H9 (cell line): ENCODE results near the gene KCNQ2. TPM values are rescaled to one million over a fixed set of nuclear protein-coding genes. Genes with fewer than 3 reads are reported as not detected.

Source experiments
- DNase-seq: peaks from one replicate; pipeline ENCODE4 v3.0.0-alpha.2; 2017
- H2AFZ ChIP-seq: one replicate; pipeline ENCODE4 v1.6.1; 2013; ENCODE audit warnings: mild to moderate bottlenecking, low read length, control low read depth, moderate library complexity
- H2AK5ac ChIP-seq: 2 replicates; pipeline ENCODE4 v1.6.1; 2013; ENCODE audit warnings: low read length, control low read depth, mixed read lengths; ENCODE audit not compliant: insufficient read length
- H2BK120ac ChIP-seq: one replicate; pipeline ENCODE4 v1.6.1; 2013; ENCODE audit warnings: low read depth, mild to moderate bottlenecking, low read length, control low read depth, inconsistent platforms; ENCODE audit not compliant: poor library complexity, severe bottlenecking
- H2BK12ac ChIP-seq: 2 replicates; pipeline ENCODE4 v1.6.1; 2013; ENCODE audit warnings: low read length, control low read depth, mixed read lengths, low read depth; ENCODE audit not compliant: insufficient read length
- H2BK15ac ChIP-seq: 2 replicates; pipeline ENCODE4 v1.6.1; 2013; ENCODE audit warnings: low read depth, low read length, control low read depth
- H2BK20ac ChIP-seq: one replicate; pipeline ENCODE4 v1.6.1; 2013; ENCODE audit warnings: low read depth, mild to moderate bottlenecking, low read length, control low read depth, inconsistent platforms; ENCODE audit not compliant: poor library complexity, severe bottlenecking
- H2BK5ac ChIP-seq: 2 replicates; pipeline ENCODE4 v1.6.1; 2013; ENCODE audit warnings: low read length, control low read depth, mixed read lengths; ENCODE audit not compliant: insufficient read length
- H3K14ac ChIP-seq: 2 replicates; pipeline ENCODE4 v1.6.1; 2013; ENCODE audit warnings: low read length, control low read depth; ENCODE audit not compliant: insufficient read depth
- H3K18ac ChIP-seq: 2 replicates; pipeline ENCODE4 v1.6.1; 2013; ENCODE audit warnings: low read depth, mild to moderate bottlenecking, mixed read lengths, low read length, control low read depth; ENCODE audit not compliant: insufficient read length
- H3K23ac ChIP-seq: 2 replicates; pipeline ENCODE4 v1.6.1; 2013; ENCODE audit warnings: low read length, control low read depth, mixed read lengths, low read depth; ENCODE audit not compliant: insufficient read length
- H3K23me2 ChIP-seq: 2 replicates; pipeline ENCODE4 v1.6.1; 2013; ENCODE audit warnings: low read depth, mild to moderate bottlenecking, mixed read lengths, low read length, control low read depth; ENCODE audit not compliant: insufficient read length, poor library complexity, severe bottlenecking
- H3K27ac ChIP-seq: 2 replicates; pipeline ENCODE4 v1.5.1; 2013; ENCODE audit warnings: low read length, control low read depth, mixed read lengths, low read depth; ENCODE audit not compliant: insufficient read length
- H3K27me3 ChIP-seq: 2 replicates; pipeline ENCODE4 v1.6.1; 2013; ENCODE audit warnings: low read length, control low read depth, inconsistent platforms; ENCODE audit not compliant: insufficient read depth
- H3K4ac ChIP-seq: 2 replicates; pipeline ENCODE4 v1.6.1; 2013; ENCODE audit warnings: low read depth, mild to moderate bottlenecking, control low read depth, inconsistent platforms, low read length, moderate library complexity
- H3K4me1 ChIP-seq: 2 replicates; pipeline ENCODE4 v1.6.1; 2013; ENCODE audit warnings: low read length, control low read depth, inconsistent platforms; ENCODE audit not compliant: insufficient read depth
- H3K4me2 ChIP-seq: 2 replicates; pipeline ENCODE4 v1.6.1; 2013; ENCODE audit warnings: low read length, control low read depth, mixed read lengths; ENCODE audit not compliant: insufficient read length, insufficient read depth
- H3K56ac ChIP-seq: 2 replicates; pipeline ENCODE4 v1.6.1; 2013; ENCODE audit warnings: low read depth, mild to moderate bottlenecking, mixed read lengths, low read length, control low read depth; ENCODE audit not compliant: insufficient read length
- H3K79me1 ChIP-seq: 2 replicates; pipeline ENCODE4 v1.6.1; 2013; ENCODE audit warnings: low read depth, mild to moderate bottlenecking, moderate library complexity, low read length, control low read depth, inconsistent platforms; ENCODE audit not compliant: insufficient read depth, poor library complexity, severe bottlenecking
- H3K79me2 ChIP-seq: 2 replicates; pipeline ENCODE4 v1.6.1; 2013; ENCODE audit warnings: low read length, control low read depth, inconsistent platforms; ENCODE audit not compliant: insufficient read depth
- H3K9ac ChIP-seq: 2 replicates; pipeline ENCODE4 v1.6.1; 2013; ENCODE audit warnings: low read length, control low read depth, mixed read lengths; ENCODE audit not compliant: insufficient read length; ENCODE audit errors: extremely low read depth
- H3K9me3 ChIP-seq: one replicate; pipeline ENCODE4 v1.6.1; 2013; ENCODE audit warnings: low read depth, low read length, inconsistent platforms; ENCODE audit not compliant: control insufficient read depth
- H3T11ph ChIP-seq: one replicate; pipeline ENCODE4 v1.6.1; 2013; ENCODE audit warnings: mild to moderate bottlenecking, low read length, control low read depth, inconsistent platforms
- H4K20me1 ChIP-seq: one replicate; pipeline ENCODE4 v1.6.1; 2013; ENCODE audit not compliant: control insufficient read depth, insufficient read length, insufficient read depth
- H4K5ac ChIP-seq: 2 replicates; pipeline ENCODE4 v1.6.1; 2013; ENCODE audit warnings: low read depth, mild to moderate bottlenecking, mixed read lengths, low read length, control low read depth; ENCODE audit not compliant: insufficient read length
- H4K8ac ChIP-seq: replicated peaks from 2 replicates; pipeline ENCODE4 v1.6.1; 2013; ENCODE audit warnings: low read length, control low read depth, mixed read lengths, low read depth; ENCODE audit not compliant: insufficient read length
- H4K91ac ChIP-seq: 2 replicates; pipeline ENCODE4 v1.6.1; 2013; ENCODE audit warnings: low read depth, mild to moderate bottlenecking, moderate library complexity, mixed read lengths, low read length, control low read depth; ENCODE audit not compliant: insufficient read length
- H3K27ac Mint-ChIP-seq, 3 experiments: 2 replicates in 2 of 3; 3 replicates in 1 of 3; pipeline ENCODE4 v1.8.0; 2020 to 2021; ENCODE audit warnings: mixed read lengths in 3 of 3, mild to moderate bottlenecking in 1 of 3, moderate library complexity in 1 of 3
- H3K27me3 Mint-ChIP-seq: 2 replicates; pipeline ENCODE4 v1.8.0; 2021; ENCODE audit warnings: low read depth, mild to moderate bottlenecking, moderate library complexity, mixed read lengths
- H3K36me3 Mint-ChIP-seq, 3 experiments: 2 replicates in 2 of 3; 3 replicates in 1 of 3; pipeline ENCODE4 v1.8.0; 2020 to 2021; ENCODE audit warnings: low read depth in 3 of 3, mixed read lengths in 3 of 3; ENCODE audit not compliant: insufficient read depth in 1 of 3
- H3K4me1 Mint-ChIP-seq, 2 experiments: 2 replicates each; pipeline ENCODE4 v1.8.0; 2020; ENCODE audit warnings: mixed read lengths in 2 of 2
- H3K4me3 Mint-ChIP-seq, 2 experiments: 2 replicates in 1 of 2; 3 replicates in 1 of 2; pipeline ENCODE4 v1.8.0; 2020 to 2021; ENCODE audit warnings: mild to moderate bottlenecking in 2 of 2, mixed read lengths in 2 of 2, moderate library complexity in 1 of 2
- H3K9me3 Mint-ChIP-seq, 2 experiments: 2 replicates in 1 of 2; 3 replicates in 1 of 2; pipeline ENCODE4 v1.8.0; 2020; ENCODE audit warnings: mild to moderate bottlenecking in 2 of 2, mixed read lengths in 2 of 2, moderate library complexity in 1 of 2
- WGBS: extraction: QIAGEN DNeasy Blood & Tissue Kit; methylation state at CpG from one replicate; pipeline ENCODE4 v1.1.7; 2013; ENCODE audit warnings: missing lambda C conversion rate, low lambda C conversion rate, mixed read lengths; ENCODE audit not compliant: insufficient read length; ENCODE audit errors: extremely low coverage; 5-methylcytosine and 5-hydroxymethylcytosine counted together
- total RNA-seq: library from RNA; stranded (reverse); gene quantifications from 2 replicates; pipeline ENCODE4 v1.2.1, GENCODE V29; 2021
- TF ChIP-seq, protein P1 (sequence below): fragments of 200-600 bp; sonication (generic); conservative IDR thresholded peaks from 3 replicates; pipeline ENCODE4 v1.8.0; 2021; ENCODE audit warnings: antibody characterized with exemption, mild to moderate bottlenecking

The KCNQ2 gene
- total RNA-seq, 1 experiment from 2014 or later, result 69.2 TPM

DNA sequence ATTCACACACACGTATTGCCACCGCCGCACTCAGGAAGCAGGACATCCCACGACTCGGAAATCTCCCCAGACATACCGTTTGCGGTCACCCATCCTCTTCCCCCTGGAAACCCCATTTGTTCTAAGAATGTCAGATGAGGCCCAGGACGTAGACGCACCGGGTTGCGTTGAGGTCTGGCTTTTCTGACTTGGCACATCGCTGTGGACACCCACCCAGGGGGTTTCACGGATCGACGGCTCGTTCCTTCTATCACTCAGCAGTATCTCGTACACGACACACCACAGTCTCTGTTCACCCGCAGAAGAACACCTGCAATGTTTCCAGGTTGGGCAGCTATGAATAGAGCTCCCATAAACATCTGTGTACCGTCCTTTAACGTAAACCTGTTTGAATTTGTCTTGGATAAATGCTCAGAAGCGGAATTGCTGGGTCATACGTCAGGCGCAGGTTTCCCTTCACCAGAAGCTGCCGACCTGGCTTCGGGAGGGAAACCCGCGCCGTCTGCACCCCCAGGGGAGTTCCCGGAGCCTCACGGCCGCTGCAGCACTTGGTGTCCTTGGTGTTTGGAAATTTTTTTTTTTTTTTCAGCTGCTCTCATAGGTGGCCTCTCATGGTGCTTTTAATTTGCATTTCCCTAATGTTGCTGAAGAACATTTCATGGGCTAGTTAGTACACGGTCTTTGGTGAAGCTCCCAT lies 35.8 kb upstream of the KCNQ2 start:
- Histone ChIP-seq H3K9ac (no peak overlapping the region), H4K5ac (no peak overlapping the region), H3K14ac (no peak overlapping the region), H3K4me2 (no peak overlapping the region), H3K56ac (no peak overlapping the region), H2BK12ac (no peak overlapping the region), H4K20me1 (no peaks in the 10 kb centered on the region), H3K9me3 (no peaks in the 10 kb centered on the region), H3K4ac (no peak overlapping the region), H2AFZ (no peak overlapping the region), H2BK20ac (no peak overlapping the region), H3K27me3 (no peaks in the 10 kb centered on the region), H4K8ac (no peak overlapping the region), H3K79me2 (no peaks in the 10 kb centered on the region), H3K4me1 (no peaks in the 10 kb centered on the region), H3K18ac (no peak overlapping the region), H2BK5ac (no peak overlapping the region), H3T11ph (no peak overlapping the region), H3K23ac (no peak overlapping the region), H3K79me1 (no peaks in the 10 kb centered on the region), H4K91ac (no peak overlapping the region), H2BK15ac (no peak overlapping the region), H3K27ac (no peak overlapping the region), H2BK120ac (no peak overlapping the region), H2AK5ac (no peak overlapping the region), H3K23me2 (no peaks in the 10 kb centered on the region)
- Mint-ChIP-seq H3K27me3 (peaks cover 78% of the 10 kb centered on the region), H3K4me3 (no peak overlapping the region), H3K27ac (peak overlapping the region in 1 of 3 experiments; percentile 90; a peak in 1 of 7 replicates), H3K36me3 (peaks cover 0 to 29% (median 0%) of the 10 kb centered on the region in 3 experiments; a peak in 3 of 7 replicates), H3K4me1 (no peaks in the 10 kb centered on the region), H3K9me3 (peaks cover 14 to 51% of the 10 kb centered on the region in 2 experiments)
- TF ChIP-seq, protein P1, sequence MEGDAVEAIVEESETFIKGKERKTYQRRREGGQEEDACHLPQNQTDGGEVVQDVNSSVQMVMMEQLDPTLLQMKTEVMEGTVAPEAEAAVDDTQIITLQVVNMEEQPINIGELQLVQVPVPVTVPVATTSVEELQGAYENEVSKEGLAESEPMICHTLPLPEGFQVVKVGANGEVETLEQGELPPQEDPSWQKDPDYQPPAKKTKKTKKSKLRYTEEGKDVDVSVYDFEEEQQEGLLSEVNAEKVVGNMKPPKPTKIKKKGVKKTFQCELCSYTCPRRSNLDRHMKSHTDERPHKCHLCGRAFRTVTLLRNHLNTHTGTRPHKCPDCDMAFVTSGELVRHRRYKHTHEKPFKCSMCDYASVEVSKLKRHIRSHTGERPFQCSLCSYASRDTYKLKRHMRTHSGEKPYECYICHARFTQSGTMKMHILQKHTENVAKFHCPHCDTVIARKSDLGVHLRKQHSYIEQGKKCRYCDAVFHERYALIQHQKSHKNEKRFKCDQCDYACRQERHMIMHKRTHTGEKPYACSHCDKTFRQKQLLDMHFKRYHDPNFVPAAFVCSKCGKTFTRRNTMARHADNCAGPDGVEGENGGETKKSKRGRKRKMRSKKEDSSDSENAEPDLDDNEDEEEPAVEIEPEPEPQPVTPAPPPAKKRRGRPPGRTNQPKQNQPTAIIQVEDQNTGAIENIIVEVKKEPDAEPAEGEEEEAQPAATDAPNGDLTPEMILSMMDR, result no peak
- WGBS, result no CpG with 5 or more reads among the region's 33 CpGs
- DNase-seq, result no peak
